Measurements from ENCODE around the gene BOK. TPM values are rescaled to one million over a fixed set of nuclear protein-coding genes. Genes with fewer than 3 reads are reported as not detected.

BOK gene
- total and polyA plus RNA-seq, 2 of the 13 experiments (the other 11 are each of a cell fraction or from before 2014, with no cell fraction given), result 35.5 to 39.2 TPM

DNA sequence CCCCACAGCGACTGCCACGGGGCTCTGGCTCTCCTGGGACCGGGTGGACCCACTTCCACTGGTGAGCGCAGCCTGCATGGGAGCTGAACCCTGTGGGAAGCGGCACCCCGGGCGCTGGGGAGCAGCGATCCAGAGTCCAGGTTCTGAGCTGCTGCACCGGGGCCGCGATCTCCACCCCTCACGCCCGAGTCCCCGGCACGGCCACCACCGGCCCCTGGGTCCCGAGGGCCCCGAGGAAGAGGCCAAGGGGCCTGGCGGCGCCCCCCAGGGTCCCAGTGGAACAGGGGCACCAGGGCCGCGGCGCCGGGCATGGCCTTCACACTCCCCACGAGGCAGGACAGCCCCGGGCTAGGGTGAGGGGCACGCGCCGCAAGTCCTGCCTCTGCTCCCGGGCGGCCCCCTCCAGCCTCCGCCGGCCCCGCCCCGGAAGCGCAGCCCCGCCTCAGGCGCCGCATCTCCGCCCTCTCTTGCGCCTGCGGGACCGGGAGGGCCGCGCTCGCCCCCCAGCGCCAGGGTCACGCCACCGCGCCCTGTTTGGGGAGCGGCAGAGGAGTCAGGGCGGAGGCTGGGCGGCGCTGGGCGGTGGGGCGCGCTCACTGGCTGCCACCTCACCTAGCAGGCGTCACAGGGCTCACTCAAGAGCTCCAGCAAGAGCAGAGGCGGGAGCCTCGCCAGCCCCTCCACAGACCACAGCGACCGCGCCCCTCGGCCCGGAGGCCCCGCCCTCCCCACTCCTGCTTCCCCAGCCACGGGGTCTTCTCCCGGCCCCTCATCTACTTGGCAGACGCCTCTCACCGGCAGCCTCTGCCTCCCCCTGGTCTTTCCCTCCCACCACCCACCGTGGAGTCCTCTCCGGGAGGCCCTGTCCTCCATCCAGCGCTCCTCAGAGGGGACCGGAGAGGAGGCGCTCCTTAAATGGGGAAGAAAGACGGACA, 51.6 kb downstream of the BOK start (continued):
- peak; percentile 84 for TF ChIP-seq ZNF788 (CRISPR knock-in tag; IDR thresholded peaks at IDR 0.05; ENCODE audit: borderline replicate concordance)
- TF ChIP-seq EEA1 (CRISPR knock-in tag; IDR thresholded peaks at IDR 0.05; ENCODE audit: borderline replicate concordance), result peak; percentile 93; the same call in 1 of the 2 replicates
- TF ChIP-seq, protein P1, sequence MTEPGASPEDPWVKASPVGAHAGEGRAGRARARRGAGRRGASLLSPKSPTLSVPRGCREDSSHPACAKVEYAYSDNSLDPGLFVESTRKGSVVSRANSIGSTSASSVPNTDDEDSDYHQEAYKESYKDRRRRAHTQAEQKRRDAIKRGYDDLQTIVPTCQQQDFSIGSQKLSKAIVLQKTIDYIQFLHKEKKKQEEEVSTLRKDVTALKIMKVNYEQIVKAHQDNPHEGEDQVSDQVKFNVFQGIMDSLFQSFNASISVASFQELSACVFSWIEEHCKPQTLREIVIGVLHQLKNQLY (CRISPR knock-in tag; IDR thresholded peaks at IDR 0.05), result peak; percentile 71
- no peak for TF ChIP-seq ZNF549 (CRISPR knock-in tag; IDR thresholded peaks at IDR 0.05)
- no peak for TF ChIP-seq ISX (CRISPR knock-in tag; conservative IDR thresholded peaks at IDR 0.05)
- TF ChIP-seq ZNF10 (CRISPR knock-in tag; IDR thresholded peaks at IDR 0.05; ENCODE audit: borderline replicate concordance, low read depth), result no peak
- TF ChIP-seq, protein P2, sequence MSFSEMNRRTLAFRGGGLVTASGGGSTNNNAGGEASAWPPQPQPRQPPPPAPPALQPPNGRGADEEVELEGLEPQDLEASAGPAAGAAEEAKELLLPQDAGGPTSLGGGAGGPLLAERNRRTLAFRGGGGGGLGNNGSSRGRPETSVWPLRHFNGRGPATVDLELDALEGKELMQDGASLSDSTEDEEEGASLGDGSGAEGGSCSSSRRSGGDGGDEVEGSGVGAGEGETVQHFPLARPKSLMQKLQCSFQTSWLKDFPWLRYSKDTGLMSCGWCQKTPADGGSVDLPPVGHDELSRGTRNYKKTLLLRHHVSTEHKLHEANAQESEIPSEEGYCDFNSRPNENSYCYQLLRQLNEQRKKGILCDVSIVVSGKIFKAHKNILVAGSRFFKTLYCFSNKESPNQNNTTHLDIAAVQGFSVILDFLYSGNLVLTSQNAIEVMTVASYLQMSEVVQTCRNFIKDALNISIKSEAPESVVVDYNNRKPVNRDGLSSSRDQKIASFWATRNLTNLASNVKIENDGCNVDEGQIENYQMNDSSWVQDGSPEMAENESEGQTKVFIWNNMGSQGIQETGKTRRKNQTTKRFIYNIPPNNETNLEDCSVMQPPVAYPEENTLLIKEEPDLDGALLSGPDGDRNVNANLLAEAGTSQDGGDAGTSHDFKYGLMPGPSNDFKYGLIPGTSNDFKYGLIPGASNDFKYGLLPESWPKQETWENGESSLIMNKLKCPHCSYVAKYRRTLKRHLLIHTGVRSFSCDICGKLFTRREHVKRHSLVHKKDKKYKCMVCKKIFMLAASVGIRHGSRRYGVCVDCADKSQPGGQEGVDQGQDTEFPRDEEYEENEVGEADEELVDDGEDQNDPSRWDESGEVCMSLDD (CRISPR knock-in tag; IDR thresholded peaks at IDR 0.05; ENCODE audit: borderline replicate concordance), result no peak; the same call in none of the 2 replicates
- TF ChIP-seq NFKB2 (CRISPR knock-in tag; IDR thresholded peaks at IDR 0.05; ENCODE audit: borderline replicate concordance), result peak; percentile 89; the same call in 1 of the 2 replicates
- no peak for TF ChIP-seq MTF2 (CRISPR knock-in tag; IDR thresholded peaks at IDR 0.05; ENCODE audit: borderline replicate concordance)
- no peak for TF ChIP-seq ZNF552 (CRISPR knock-in tag; IDR thresholded peaks at IDR 0.05; ENCODE audit: borderline replicate concordance)
- TF ChIP-seq ZNF329 (CRISPR knock-in tag; IDR thresholded peaks at IDR 0.05; ENCODE audit: low read depth), result peak; percentile 45
- TF ChIP-seq ZNF556 (CRISPR knock-in tag; IDR thresholded peaks at IDR 0.05; ENCODE audit: borderline replicate concordance), result peak; percentile 78; the same call in 1 of the 2 replicates
- TF ChIP-seq ZNF468 (CRISPR knock-in tag; IDR thresholded peaks at IDR 0.05), result no peak
- TF ChIP-seq, protein P3, sequence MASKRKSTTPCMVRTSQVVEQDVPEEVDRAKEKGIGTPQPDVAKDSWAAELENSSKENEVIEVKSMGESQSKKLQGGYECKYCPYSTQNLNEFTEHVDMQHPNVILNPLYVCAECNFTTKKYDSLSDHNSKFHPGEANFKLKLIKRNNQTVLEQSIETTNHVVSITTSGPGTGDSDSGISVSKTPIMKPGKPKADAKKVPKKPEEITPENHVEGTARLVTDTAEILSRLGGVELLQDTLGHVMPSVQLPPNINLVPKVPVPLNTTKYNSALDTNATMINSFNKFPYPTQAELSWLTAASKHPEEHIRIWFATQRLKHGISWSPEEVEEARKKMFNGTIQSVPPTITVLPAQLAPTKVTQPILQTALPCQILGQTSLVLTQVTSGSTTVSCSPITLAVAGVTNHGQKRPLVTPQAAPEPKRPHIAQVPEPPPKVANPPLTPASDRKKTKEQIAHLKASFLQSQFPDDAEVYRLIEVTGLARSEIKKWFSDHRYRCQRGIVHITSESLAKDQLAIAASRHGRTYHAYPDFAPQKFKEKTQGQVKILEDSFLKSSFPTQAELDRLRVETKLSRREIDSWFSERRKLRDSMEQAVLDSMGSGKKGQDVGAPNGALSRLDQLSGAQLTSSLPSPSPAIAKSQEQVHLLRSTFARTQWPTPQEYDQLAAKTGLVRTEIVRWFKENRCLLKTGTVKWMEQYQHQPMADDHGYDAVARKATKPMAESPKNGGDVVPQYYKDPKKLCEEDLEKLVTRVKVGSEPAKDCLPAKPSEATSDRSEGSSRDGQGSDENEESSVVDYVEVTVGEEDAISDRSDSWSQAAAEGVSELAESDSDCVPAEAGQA (IDR thresholded peaks at IDR 0.05; ENCODE audit: low read depth), result no peak; the same call in 1 of the 2 replicates
- TF ChIP-seq, protein P3 (CRISPR knock-in tag; IDR thresholded peaks at IDR 0.05; ENCODE audit: borderline replicate concordance), result no peak
- no peak for TF ChIP-seq ZKSCAN1 (IDR thresholded peaks at IDR 0.05; ENCODE audit: low read length)
- TF ChIP-seq REL (CRISPR knock-in tag; conservative IDR thresholded peaks at IDR 0.05), result peak; percentile 78
- peak; percentile 40 for TF ChIP-seq RBM39 (IDR thresholded peaks at IDR 0.05; ENCODE audit: low read depth, low read length, poor library complexity, severe bottlenecking)
